HCT116 (cell line): ENCODE data around the gene SV2A. TPM values are rescaled to one million over a fixed set of nuclear protein-coding genes. Genes with fewer than 3 reads are reported as not detected.

Experiments
- ATAC-seq: fragments of 200-7000 bp; cut with Tn5 transposase; 2 replicates; pipeline ENCODE4 v1.9.1; 2020; ENCODE audit warnings: mild to moderate bottlenecking, moderate library complexity
- BruUV-seq: library from RNA; stranded (reverse); fragments of 400-500 nt; replicated peaks from 2 replicates; lab custom pipeline; 2021; lab: Mats Ljungman, UMichigan
- CTCF ChIA-PET: fragments of 300-600 bp; sonication (Branson Sonifier 250); formaldehyde crosslinking; loops from one replicate; lab custom pipeline; 2021; ENCODE audit warnings: antibody characterized with exemption; lab: Charles Lee
- POLR2A ChIA-PET: fragments of 300-600, 350-600 bp; sonication (Branson Sonifier 250); formaldehyde crosslinking; loops from one replicate; lab custom pipeline; 2021; ENCODE audit warnings: antibody characterized with exemption; lab: Charles Lee
- RAD21 ChIA-PET, 2 experiments: fragments of 300-600 bp; sonication (Branson Sonifier 250); formaldehyde crosslinking; loops; one replicate each; lab custom pipeline; 2023; ENCODE audit warnings: low total read pairs in 2 of 2; ENCODE audit not compliant: uncharacterized antibody in 2 of 2, unreplicated experiment in 2 of 2, low non-redundant PET in 1 of 2; lab: Charles Lee
- DNase-seq: peaks from one replicate; pipeline ENCODE4 v3.0.0-alpha.2; 2010; ENCODE audit warnings: low read depth, low spot score
- H2AFZ ChIP-seq: fragments of 200-600 bp; shearing (Covaris generic), sonication (generic); 2 replicates; pipeline ENCODE4 v1.6.1; 2017; ENCODE audit warnings: low read depth, mixed run types, mixed read lengths, antibody characterized with exemption, low read length; ENCODE audit not compliant: poor library complexity, severe bottlenecking
- H3K27ac ChIP-seq: 2 replicates; pipeline ENCODE4 v1.5.1; 2012; ENCODE audit warnings: low read depth, low read length
- H3K27me3 ChIP-seq: fragments of 200-600 bp; sonication (generic); 2 replicates; pipeline ENCODE4 v1.6.1; 2016; ENCODE audit warnings: mixed run types, low read length, mixed read lengths; ENCODE audit not compliant: insufficient read depth
- H3K36me3 ChIP-seq, 2 experiments: fragments of 200-500 bp in 1 of 2; fragments of 200-600 bp in 1 of 2; sonication (Bioruptor generic) in 1 of 2; sonication (generic) in 1 of 2; 2 replicates each; pipeline versions ENCODE4 v1.5.1 to v1.6.1; 2014 to 2016; ENCODE audit warnings: low read length in 2 of 2, inconsistent platforms in 1 of 2, mixed read lengths in 1 of 2, mixed run types in 1 of 2; ENCODE audit not compliant: insufficient read depth in 2 of 2, control insufficient read depth in 1 of 2
- H3K4me1 ChIP-seq, 2 experiments: fragments of 200-600 bp in 1 of 2; sonication (generic) in 1 of 2; 2 replicates each; pipeline versions ENCODE4 v1.5.1 to v1.6.1; 2012 to 2017; ENCODE audit warnings: low read length in 2 of 2, inconsistent platforms in 1 of 2, mild to moderate bottlenecking in 1 of 2, mixed read lengths in 1 of 2, mixed run types in 1 of 2, moderate library complexity in 1 of 2; ENCODE audit not compliant: insufficient read depth in 2 of 2, control insufficient read depth in 1 of 2
- H3K4me2 ChIP-seq: fragments of 200-600 bp; sonication (generic); 2 replicates; pipeline ENCODE4 v1.6.1; 2017; ENCODE audit warnings: mixed run types, low read length, mixed read lengths
- H3K4me3 ChIP-seq, 2 experiments: fragments of 200-600 bp in 1 of 2; sonication (generic) in 1 of 2; replicated peaks in 1 of 2; 2 replicates each; pipeline ENCODE4 v1.5.1; 2011 to 2016; ENCODE audit warnings: low read length in 2 of 2, control low read depth in 1 of 2, low read depth in 1 of 2, mild to moderate bottlenecking in 1 of 2, mixed read lengths in 1 of 2, mixed run types in 1 of 2
- H3K79me2 ChIP-seq: fragments of 200-600 bp; sonication (generic); 2 replicates; pipeline ENCODE4 v1.6.1; 2017; ENCODE audit warnings: mild to moderate bottlenecking, mixed run types, low read length, moderate library complexity, mixed read lengths; ENCODE audit not compliant: insufficient read depth
- H3K9ac ChIP-seq: fragments of 200-600 bp; sonication (generic); 2 replicates; pipeline ENCODE4 v1.6.1; 2016; ENCODE audit warnings: low read length, mixed read lengths
- H3K9me2 ChIP-seq: fragments of 200-600 bp; sonication (generic), shearing (Covaris generic); 2 replicates; pipeline ENCODE4 v1.6.1; 2017; ENCODE audit warnings: mixed run types, mild to moderate bottlenecking, moderate library complexity; ENCODE audit not compliant: insufficient read depth
- H3K9me3 ChIP-seq, 2 experiments: fragments of 200-500 bp in 1 of 2; fragments of 200-600 bp in 1 of 2; sonication (Bioruptor generic) in 1 of 2; sonication (generic) in 1 of 2; 2 replicates each; pipeline ENCODE4 v1.6.1; 2014 to 2017; ENCODE audit warnings: low read length in 2 of 2, mixed read lengths in 2 of 2, inconsistent platforms in 1 of 2, low read depth in 1 of 2, mild to moderate bottlenecking in 1 of 2, mixed run types in 1 of 2, moderate library complexity in 1 of 2; ENCODE audit not compliant: control insufficient read depth in 1 of 2, insufficient read depth in 1 of 2
- H4K20me1 ChIP-seq: fragments of 200-600 bp; sonication (generic), shearing (Covaris generic); 2 replicates; pipeline ENCODE4 v1.6.1; 2017; ENCODE audit warnings: mixed run types, mild to moderate bottlenecking, moderate library complexity; ENCODE audit not compliant: insufficient read depth
- CBX3 ChIP-seq: IDR thresholded peaks from 2 replicates; pipeline ENCODE4 v1.6.1; 2012; ENCODE audit warnings: low read depth
- CTCF ChIP-seq, 3 experiments: fragments of 200-600 bp in 1 of 3; sonication (generic) in 1 of 3; IDR thresholded peaks in 2 of 3; conservative IDR thresholded peaks in 1 of 3; 2 replicates each; pipeline ENCODE4 v1.5.1; 2012 to 2017; ENCODE audit warnings: low read depth in 2 of 3, low read length in 2 of 3, antibody characterized with exemption in 1 of 3, borderline replicate concordance in 1 of 3, control low read depth in 1 of 3, mild to moderate bottlenecking in 1 of 3, mixed read lengths in 1 of 3, mixed run types in 1 of 3, moderate library complexity in 1 of 3; ENCODE audit not compliant: insufficient read depth in 1 of 3
- EGR1 ChIP-seq: IDR thresholded peaks from 2 replicates; pipeline ENCODE4 v1.6.1; 2012; ENCODE audit warnings: low read depth
- ELF1 ChIP-seq: IDR thresholded peaks from 2 replicates; pipeline ENCODE4 v1.6.1; 2012; ENCODE audit warnings: low read depth, borderline replicate concordance
- FOSL1 ChIP-seq: IDR thresholded peaks from 2 replicates; pipeline ENCODE4 v1.6.1; 2012; ENCODE audit warnings: low read depth
- MAX ChIP-seq: IDR thresholded peaks from 2 replicates; pipeline ENCODE4 v1.6.1; 2012
- POLR2A ChIP-seq: IDR thresholded peaks from 2 replicates; pipeline ENCODE4 v1.7.0; 2011; ENCODE audit warnings: borderline replicate concordance; ENCODE audit not compliant: insufficient read depth, insufficient read length; ENCODE audit errors: extremely low read depth
- POLR2AphosphoS5 ChIP-seq: IDR thresholded peaks from 2 replicates; pipeline ENCODE4 v1.6.1; 2011; ENCODE audit warnings: mild to moderate bottlenecking, low read depth, low read length, moderate library complexity
- RAD21 ChIP-seq: IDR thresholded peaks from 2 replicates; pipeline ENCODE4 v1.6.1; 2012; ENCODE audit warnings: low read depth, mild to moderate bottlenecking
- SP1 ChIP-seq: IDR thresholded peaks from 2 replicates; pipeline ENCODE4 v1.6.1; 2012; ENCODE audit warnings: low read depth
- YY1 ChIP-seq: IDR thresholded peaks from 2 replicates; pipeline ENCODE4 v1.6.1; 2011; ENCODE audit warnings: low read length, low read depth, moderate library complexity, mild to moderate bottlenecking; ENCODE audit not compliant: insufficient replicate concordance; ENCODE audit errors: extremely low read depth
- ZBTB33 ChIP-seq: IDR thresholded peaks from 2 replicates; pipeline ENCODE4 v1.6.1; 2011; ENCODE audit warnings: mild to moderate bottlenecking, low read length, moderate library complexity; ENCODE audit not compliant: insufficient replicate concordance; ENCODE audit errors: extremely low read depth
- intact Hi-C: fragments of 100-400 bp; cut with micrococcal nuclease; formaldehyde crosslinking; loops from 2 replicates; pipeline ENCODE4 v1.10.0; 2022
- total RNA-seq: library from RNA; stranded (reverse); gene quantifications from one replicate; pipeline ENCODE4 v1.2.1, GENCODE V29; 2021; ENCODE audit not compliant: unreplicated experiment

SV2A gene
- total RNA-seq, 1 experiment from 2014 or later = 0.15 TPM

- no peak for TF ChIP-seq FOSL1
- no peak for TF ChIP-seq EGR1
- TF ChIP-seq ZBTB33 = no peak
- no peak for TF ChIP-seq ELF1
- no peak for TF ChIP-seq POLR2A
- no peak for TF ChIP-seq POLR2AphosphoS5
- no peak for TF ChIP-seq RAD21
- no peak for TF ChIP-seq MAX
- no peak for TF ChIP-seq YY1
- TF ChIP-seq CBX3 = no peak
- TF ChIP-seq SP1 = no peak
Measured at GRCh38 chr1:149883598-149884247, 33.9 kb downstream of the SV2A start (continued).

GRCh38 chr1:149881876-149882275 is 35.8 kb downstream of the SV2A start:
- no peak for DNase-seq
- Histone ChIP-seq H2AFZ (no peak overlapping the region), H3K36me3 (no peaks in the 10 kb centered on the region), H3K27ac (no peak overlapping the region), H3K27me3 (no peaks in the 10 kb centered on the region), H3K9me2 (no peaks in the 10 kb centered on the region), H4K20me1 (no peaks in the 10 kb centered on the region), H3K4me3 (no peak overlapping the region)
- CTCF ChIA-PET = no interaction called here
- TF ChIP-seq CTCF (IDR thresholded peaks at IDR 0.05 in 2 of 3, conservative IDR thresholded peaks at IDR 0.05 in 1 of 3; ENCODE audit: borderline replicate concordance in 1 of 3, insufficient read depth in 1 of 3, low read depth in 2 of 3, low read length in 2 of 3) = no peak
- TF ChIP-seq, all 23 proteins: peak for 0
- no TSS peak for BruUV-seq
- Histone ChIP-seq H3K79me2 (no peaks in the 10 kb centered on the region), H3K9ac (no peak overlapping the region), H3K4me2 (no peak overlapping the region), H3K4me1 (peaks cover 13 to 21% of the 10 kb centered on the region in 2 experiments), H3K9me3 (no peaks in the 10 kb centered on the region)
- intact Hi-C loops = no loop called here
- ATAC-seq = no peak
- ChIA-PET RAD21 (no interaction called here), POLR2A (no interaction called here)
